Smooth muscle cell (in vitro differentiated cells): Measurements from ENCODE around the gene LENG9. TPM values are rescaled to one million over a fixed set of nuclear protein-coding genes. Genes with fewer than 3 reads are reported as not detected.

Experiments
- DNase-seq: peaks from one replicate; lab custom pipeline; 2025; ENCODE audit not compliant: unreplicated experiment; lab: John Stamatoyannopoulos, UW
- H2AFZ ChIP-seq: fragments of 200-600 bp; sonication (generic); 2 replicates; pipeline ENCODE4 v1.6.0; 2016; ENCODE audit warnings: antibody characterized with exemption, low read depth, mild to moderate bottlenecking
- H3F3A ChIP-seq: fragments of 200-600 bp; sonication (generic); 2 replicates; pipeline ENCODE4 v1.6.0; 2017; ENCODE audit warnings: antibody characterized with exemption, low read depth
- H3K27ac ChIP-seq: fragments of 200-600 bp; sonication (generic); 2 replicates; pipeline ENCODE4 v1.5.1; 2016; ENCODE audit warnings: low read depth, mild to moderate bottlenecking
- H3K27me3 ChIP-seq: fragments of 200-600 bp; sonication (generic); 2 replicates; pipeline ENCODE4 v1.6.1; 2016; ENCODE audit warnings: low read depth, mild to moderate bottlenecking
- H3K36me3 ChIP-seq: fragments of 200-600 bp; sonication (generic); 2 replicates; pipeline ENCODE4 v1.5.1; 2016; ENCODE audit warnings: low read depth
- H3K4me1 ChIP-seq: fragments of 200-600 bp; sonication (generic); 2 replicates; pipeline ENCODE4 v1.5.1; 2016; ENCODE audit warnings: low read depth
- H3K4me2 ChIP-seq: fragments of 200-600 bp; sonication (generic); 2 replicates; pipeline ENCODE4 v1.6.0; 2016; ENCODE audit warnings: mild to moderate bottlenecking
- H3K4me3 ChIP-seq: fragments of 200-600 bp; sonication (generic); 2 replicates; pipeline ENCODE4 v1.5.1; 2016; ENCODE audit warnings: mild to moderate bottlenecking
- H3K79me2 ChIP-seq: fragments of 200-600 bp; sonication (generic); 2 replicates; pipeline ENCODE4 v1.6.0; 2016; ENCODE audit warnings: low read depth, mild to moderate bottlenecking
- H3K9ac ChIP-seq: fragments of 200-600 bp; sonication (generic); 2 replicates; pipeline ENCODE4 v1.6.0; 2016; ENCODE audit warnings: low read depth
- H3K9me3 ChIP-seq: fragments of 200-600 bp; sonication (generic); replicated peaks from 2 replicates; pipeline ENCODE4 v1.5.1; 2016; ENCODE audit warnings: low read depth
- H4K20me1 ChIP-seq: fragments of 200-600 bp; sonication (generic); 2 replicates; pipeline ENCODE4 v1.6.0; 2016; ENCODE audit warnings: low read depth
- WGBS: methylation state at CpG from one replicate; pipeline ENCODE4 v1.1.7; 2016; ENCODE audit warnings: low lambda C conversion rate; 5-methylcytosine and 5-hydroxymethylcytosine counted together
- polyA plus RNA-seq: library from polyadenylated mRNA; unstranded; fragments of >200 nt; fragmentation: Nextera tagmentation; extraction: Ambion mirVana; gene quantifications from 2 replicates; pipeline ENCODE4 v1.2.1, GENCODE V29; 2016
- total RNA-seq: library from RNA; depleted of rRNA; stranded (reverse); fragments of >200 nt; gene quantifications from 2 replicates; pipeline ENCODE4 v1.2.3, GENCODE V29; 2014
- TF ChIP-seq, protein P1 (sequence below): fragments of 200-600 bp; sonication (generic); IDR thresholded peaks from 2 replicates; pipeline ENCODE4 v1.5.1; 2017; ENCODE audit warnings: borderline replicate concordance, mild to moderate bottlenecking, antibody characterized with exemption; ENCODE audit not compliant: insufficient read depth, poor library complexity, severe bottlenecking

The LENG9 gene
- total and polyA plus RNA-seq, 2 experiments from 2014 or later: 0.57 to 4.1 TPM

DNA sequence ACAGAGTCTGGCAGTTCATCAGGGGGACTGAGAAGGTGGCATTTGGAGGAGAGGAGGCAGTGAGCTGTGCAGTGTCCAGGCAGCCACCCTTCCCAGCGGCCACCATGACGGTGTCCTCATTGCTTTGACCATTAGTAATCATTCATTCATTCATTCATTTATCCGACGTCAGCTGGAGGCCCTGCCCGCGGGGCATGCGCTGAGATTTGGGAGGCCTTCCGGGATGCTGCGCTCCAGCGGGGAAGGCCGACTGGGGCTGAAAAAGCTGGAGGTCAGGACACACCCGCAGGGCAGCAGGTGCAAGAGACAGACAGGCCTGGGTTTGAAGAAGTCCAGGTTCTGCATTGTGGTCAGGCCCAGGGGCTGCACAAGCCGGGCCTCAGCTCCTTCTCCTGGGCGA is 39.4 kb downstream of the LENG9 start:
- peaks cover 5% of the 10 kb centered on the region for H3K27me3 ChIP-seq

DNA sequence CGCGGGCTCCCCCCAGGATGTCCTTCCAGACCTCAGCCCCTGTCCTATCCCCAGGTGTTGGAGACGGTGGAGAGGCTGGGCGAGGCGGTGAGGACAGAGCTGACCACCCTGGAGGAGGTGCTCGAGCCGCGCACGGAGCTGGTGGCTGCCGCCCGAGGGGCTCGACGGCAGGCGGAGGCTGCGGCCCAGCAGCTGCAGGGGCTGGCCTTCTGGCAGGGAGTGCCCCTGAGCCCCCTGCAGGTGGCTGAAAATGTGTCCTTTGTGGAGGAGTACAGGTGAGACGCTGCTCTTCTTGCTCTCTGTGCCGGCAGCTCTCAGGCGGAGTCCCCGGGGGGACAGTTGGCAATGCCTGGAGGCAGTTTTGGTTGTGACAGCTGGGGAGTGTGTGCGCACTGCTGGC is 41.4 kb downstream of the LENG9 start:
- H3K36me3 ChIP-seq: no peaks in the 10 kb centered on the region
- no peak overlapping the region for H3K27ac ChIP-seq
- H3K4me1 ChIP-seq: peaks cover 35% of the 10 kb centered on the region
- H3K27me3 ChIP-seq: peaks cover 6% of the 10 kb centered on the region
- no peaks in the 10 kb centered on the region for H3F3A ChIP-seq
- TF ChIP-seq, protein P1, sequence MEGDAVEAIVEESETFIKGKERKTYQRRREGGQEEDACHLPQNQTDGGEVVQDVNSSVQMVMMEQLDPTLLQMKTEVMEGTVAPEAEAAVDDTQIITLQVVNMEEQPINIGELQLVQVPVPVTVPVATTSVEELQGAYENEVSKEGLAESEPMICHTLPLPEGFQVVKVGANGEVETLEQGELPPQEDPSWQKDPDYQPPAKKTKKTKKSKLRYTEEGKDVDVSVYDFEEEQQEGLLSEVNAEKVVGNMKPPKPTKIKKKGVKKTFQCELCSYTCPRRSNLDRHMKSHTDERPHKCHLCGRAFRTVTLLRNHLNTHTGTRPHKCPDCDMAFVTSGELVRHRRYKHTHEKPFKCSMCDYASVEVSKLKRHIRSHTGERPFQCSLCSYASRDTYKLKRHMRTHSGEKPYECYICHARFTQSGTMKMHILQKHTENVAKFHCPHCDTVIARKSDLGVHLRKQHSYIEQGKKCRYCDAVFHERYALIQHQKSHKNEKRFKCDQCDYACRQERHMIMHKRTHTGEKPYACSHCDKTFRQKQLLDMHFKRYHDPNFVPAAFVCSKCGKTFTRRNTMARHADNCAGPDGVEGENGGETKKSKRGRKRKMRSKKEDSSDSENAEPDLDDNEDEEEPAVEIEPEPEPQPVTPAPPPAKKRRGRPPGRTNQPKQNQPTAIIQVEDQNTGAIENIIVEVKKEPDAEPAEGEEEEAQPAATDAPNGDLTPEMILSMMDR: no peak
- 59% methylated on average over 20 of the region's 20 CpGs for WGBS
- H3K4me3 ChIP-seq: no peak overlapping the region
- H3K9ac ChIP-seq: no peak overlapping the region
- no peak overlapping the region for H3K4me2 ChIP-seq
- H4K20me1 ChIP-seq: no peaks in the 10 kb centered on the region
- no peak overlapping the region for H2AFZ ChIP-seq
- no peaks in the 10 kb centered on the region for H3K9me3 ChIP-seq
- H3K79me2 ChIP-seq: no peaks in the 10 kb centered on the region
- DNase-seq: no peak

More for the DNA sequence above, 39.4 kb downstream of the LENG9 start:
- peaks cover 22% of the 10 kb centered on the region for H3K4me1 ChIP-seq
- no peak overlapping the region for H3K27ac ChIP-seq
- no peaks in the 10 kb centered on the region for H3K79me2 ChIP-seq
- no peaks in the 10 kb centered on the region for H4K20me1 ChIP-seq
- H2AFZ ChIP-seq: no peak overlapping the region
- H3K36me3 ChIP-seq: no peaks in the 10 kb centered on the region
- H3F3A ChIP-seq: no peaks in the 10 kb centered on the region
- WGBS: 90% methylated on average over 14 of the region's 14 CpGs
- H3K4me3 ChIP-seq: no peak overlapping the region
- no peaks in the 10 kb centered on the region for H3K9me3 ChIP-seq
- no peak for DNase-seq
- no peak overlapping the region for H3K9ac ChIP-seq
- H3K4me2 ChIP-seq: no peak overlapping the region
- TF ChIP-seq, protein P1: no peak

DNA sequence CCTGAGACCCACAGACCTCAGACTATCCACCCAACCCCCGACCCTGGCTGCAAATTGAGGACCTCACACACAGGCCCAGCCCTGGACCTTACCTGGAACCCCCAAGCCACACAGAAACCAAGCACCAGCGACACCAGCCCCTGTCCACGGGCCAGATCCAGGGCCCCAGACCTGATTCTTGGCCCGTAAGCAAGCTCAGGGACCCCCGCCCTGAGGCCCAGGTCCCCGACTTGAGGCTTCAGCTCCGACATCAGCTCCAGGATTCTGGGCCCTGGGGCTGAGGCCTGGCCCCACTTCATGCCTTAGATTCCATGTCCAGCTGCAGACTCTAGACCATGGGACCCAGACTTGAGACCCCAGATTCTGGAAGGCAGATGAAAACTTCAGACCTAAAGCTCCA is 42.1 kb downstream of the LENG9 start:
- H3K27ac ChIP-seq: no peak overlapping the region
- no peaks in the 10 kb centered on the region for H3F3A ChIP-seq
- no peak overlapping the region for H3K4me2 ChIP-seq
- H3K9me3 ChIP-seq: no peaks in the 10 kb centered on the region
- no peaks in the 10 kb centered on the region for H4K20me1 ChIP-seq
- no peak for DNase-seq
- H3K36me3 ChIP-seq: no peaks in the 10 kb centered on the region
- no peaks in the 10 kb centered on the region for H3K79me2 ChIP-seq
- no peak overlapping the region for H3K9ac ChIP-seq
- TF ChIP-seq, protein P1: no peak
- 80% methylated on average over 7 of the region's 7 CpGs for WGBS
- no peak overlapping the region for H2AFZ ChIP-seq
- no peak overlapping the region for H3K4me3 ChIP-seq
- H3K27me3 ChIP-seq: peaks cover 12% of the 10 kb centered on the region
- peaks cover 35% of the 10 kb centered on the region for H3K4me1 ChIP-seq

GRCh38 chr19:54421169-54421516 is 42.4 kb downstream of the LENG9 start:
- no peak overlapping the region for H2AFZ ChIP-seq
- no peak overlapping the region for H3K4me3 ChIP-seq
- no peaks in the 10 kb centered on the region for H4K20me1 ChIP-seq
- DNase-seq: no peak
- no peak overlapping the region for H3K27ac ChIP-seq
- H3F3A ChIP-seq: no peaks in the 10 kb centered on the region
- H3K4me1 ChIP-seq: peaks cover 35% of the 10 kb centered on the region
- no peak overlapping the region for H3K9ac ChIP-seq
- no peaks in the 10 kb centered on the region for H3K9me3 ChIP-seq
- TF ChIP-seq, protein P1: no peak
- H3K36me3 ChIP-seq: no peaks in the 10 kb centered on the region
- 66% methylated on average over 5 of the region's 9 CpGs for WGBS
- no peaks in the 10 kb centered on the region for H3K79me2 ChIP-seq
- H3K27me3 ChIP-seq: peaks cover 16% of the 10 kb centered on the region
- no peak overlapping the region for H3K4me2 ChIP-seq
